AG09309 (cell line): Measurements from ENCODE around the gene TMEM263.
"Not testable (repeated sequence)": the region's sequence is repeated elsewhere in the genome, so short reads cannot be mapped to it uniquely, and the experiment has no call there.

Experiments
- DNase-seq: peaks from one replicate; pipeline ENCODE4 v3.0.0-alpha.2; 2010; ENCODE audit warnings: low read depth
- H3K4me3 ChIP-seq: 2 replicates; pipeline ENCODE4 v1.5.1; 2011; ENCODE audit warnings: mild to moderate bottlenecking, low read depth, low read length, moderate library complexity; ENCODE audit not compliant: control insufficient read depth
- TF ChIP-seq, protein P1 (sequence below): IDR thresholded peaks from 2 replicates; pipeline ENCODE4 v1.5.1; 2011; ENCODE audit warnings: mild to moderate bottlenecking, low read depth, low read length, inconsistent platforms; ENCODE audit not compliant: insufficient read depth, control insufficient read depth; ENCODE audit errors: missing control alignments

Gene TMEM263

DNA sequence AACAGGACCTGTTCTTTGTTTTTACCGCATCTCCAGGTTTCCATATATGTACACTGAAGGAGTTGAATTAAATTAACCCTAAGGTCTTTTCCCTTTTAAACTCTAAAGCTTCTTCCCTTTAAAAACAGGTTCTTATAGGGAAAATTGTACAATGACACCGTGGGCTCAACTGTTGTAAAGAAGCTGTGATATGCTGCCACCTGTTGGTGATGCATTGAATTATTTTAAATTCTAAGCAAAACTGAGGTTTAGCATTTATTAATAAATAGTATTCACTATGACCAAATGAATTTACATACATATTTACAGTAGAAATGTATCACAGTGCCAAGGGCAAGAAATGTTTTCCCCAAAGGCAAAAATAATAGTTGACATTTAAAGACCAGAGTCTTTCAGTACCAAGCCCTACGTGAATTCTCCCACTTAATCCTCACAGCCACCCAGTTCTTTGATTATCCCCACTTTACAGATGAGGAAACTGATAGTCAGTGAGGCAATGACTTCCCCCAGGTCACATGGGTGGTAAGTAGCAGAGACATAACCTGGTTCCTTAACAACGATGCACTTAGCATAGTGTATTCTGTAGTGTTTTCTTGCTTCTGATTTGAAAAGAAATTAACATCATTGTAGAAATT is 35.7 kb upstream of the TMEM263 start:
- DNase-seq: peak; percentile 16
- TF ChIP-seq, protein P1, sequence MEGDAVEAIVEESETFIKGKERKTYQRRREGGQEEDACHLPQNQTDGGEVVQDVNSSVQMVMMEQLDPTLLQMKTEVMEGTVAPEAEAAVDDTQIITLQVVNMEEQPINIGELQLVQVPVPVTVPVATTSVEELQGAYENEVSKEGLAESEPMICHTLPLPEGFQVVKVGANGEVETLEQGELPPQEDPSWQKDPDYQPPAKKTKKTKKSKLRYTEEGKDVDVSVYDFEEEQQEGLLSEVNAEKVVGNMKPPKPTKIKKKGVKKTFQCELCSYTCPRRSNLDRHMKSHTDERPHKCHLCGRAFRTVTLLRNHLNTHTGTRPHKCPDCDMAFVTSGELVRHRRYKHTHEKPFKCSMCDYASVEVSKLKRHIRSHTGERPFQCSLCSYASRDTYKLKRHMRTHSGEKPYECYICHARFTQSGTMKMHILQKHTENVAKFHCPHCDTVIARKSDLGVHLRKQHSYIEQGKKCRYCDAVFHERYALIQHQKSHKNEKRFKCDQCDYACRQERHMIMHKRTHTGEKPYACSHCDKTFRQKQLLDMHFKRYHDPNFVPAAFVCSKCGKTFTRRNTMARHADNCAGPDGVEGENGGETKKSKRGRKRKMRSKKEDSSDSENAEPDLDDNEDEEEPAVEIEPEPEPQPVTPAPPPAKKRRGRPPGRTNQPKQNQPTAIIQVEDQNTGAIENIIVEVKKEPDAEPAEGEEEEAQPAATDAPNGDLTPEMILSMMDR: peak; percentile 66
- no peak overlapping the region for H3K4me3 ChIP-seq

GRCh38 chr12:106921976-106922375 is 33.7 kb upstream of the TMEM263 start:
- not testable (repeated sequence) for DNase-seq, H3K4me3 ChIP-seq

DNA sequence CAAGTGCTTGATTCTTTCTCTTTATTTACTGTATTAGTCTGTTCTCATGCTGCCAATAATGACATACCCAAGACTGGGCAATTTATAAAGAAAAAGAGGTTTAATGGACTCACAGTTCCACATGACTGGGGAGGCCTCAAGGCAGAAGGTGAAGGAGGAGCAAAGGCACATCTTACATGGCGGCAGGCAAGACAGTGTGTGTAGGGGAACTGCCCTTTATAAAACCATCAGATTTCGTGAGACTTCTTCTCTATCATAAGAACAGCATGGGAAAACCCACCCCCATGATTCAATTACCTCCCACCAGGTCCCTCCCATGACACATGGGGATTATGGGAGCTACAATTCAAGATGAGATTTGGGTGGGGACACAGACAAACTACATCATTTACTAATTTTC is 32.1 kb upstream of the TMEM263 start:
- DNase-seq, H3K4me3 ChIP-seq: not testable (repeated sequence)

DNA sequence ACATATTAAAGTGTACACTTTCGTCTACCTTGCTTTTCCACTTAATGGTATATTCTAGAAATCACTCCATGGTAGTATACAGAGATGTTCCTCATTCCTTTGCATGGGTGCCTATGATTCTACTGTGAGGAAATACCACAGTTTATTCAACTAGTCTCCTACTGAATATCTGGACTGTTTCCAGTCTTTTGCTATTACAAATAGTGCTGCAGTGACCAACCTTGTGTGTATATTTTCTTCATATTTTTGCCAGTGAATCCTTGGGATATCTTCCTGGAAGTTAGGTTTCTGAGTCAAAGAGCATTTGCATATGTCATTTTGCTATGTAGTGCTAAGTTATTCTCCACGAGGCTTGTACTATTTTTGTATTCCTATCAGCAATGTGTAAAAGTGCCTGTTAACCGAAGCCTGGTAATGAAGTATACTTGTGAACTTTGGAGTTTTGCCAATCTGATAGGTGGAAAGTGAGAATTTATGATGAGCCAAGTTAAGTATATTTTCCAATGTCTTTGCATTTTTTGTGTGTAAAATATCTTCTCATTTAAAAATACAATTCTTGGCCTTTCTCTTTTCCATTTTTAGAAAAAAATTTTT is 31.3 kb upstream of the TMEM263 start:
- TF ChIP-seq, protein P1: no peak
- no peak for DNase-seq
- H3K4me3 ChIP-seq: no peak overlapping the region

DNA sequence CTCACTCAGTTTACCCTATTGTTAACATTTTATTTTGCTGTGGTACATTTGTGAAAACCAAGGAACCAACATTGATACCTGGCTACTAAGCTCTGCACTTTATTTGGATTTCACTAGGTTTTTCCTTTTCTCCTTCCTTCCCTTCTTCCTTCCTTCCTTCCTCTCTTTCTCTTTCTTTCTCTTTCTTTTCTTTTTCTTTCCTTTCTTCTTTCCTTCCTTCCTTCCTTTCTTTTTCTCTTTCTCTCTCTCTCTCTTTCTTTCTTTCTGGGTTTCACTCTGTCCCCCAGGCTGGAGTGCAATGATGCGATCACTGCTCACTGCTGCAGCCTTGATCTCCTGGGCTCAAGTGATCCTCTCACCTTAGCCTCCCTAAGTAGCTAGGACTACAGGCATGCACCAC is 29.1 kb upstream of the TMEM263 start:
- TF ChIP-seq, protein P1: no peak
- no peak overlapping the region for H3K4me3 ChIP-seq
- DNase-seq: no peak

DNA sequence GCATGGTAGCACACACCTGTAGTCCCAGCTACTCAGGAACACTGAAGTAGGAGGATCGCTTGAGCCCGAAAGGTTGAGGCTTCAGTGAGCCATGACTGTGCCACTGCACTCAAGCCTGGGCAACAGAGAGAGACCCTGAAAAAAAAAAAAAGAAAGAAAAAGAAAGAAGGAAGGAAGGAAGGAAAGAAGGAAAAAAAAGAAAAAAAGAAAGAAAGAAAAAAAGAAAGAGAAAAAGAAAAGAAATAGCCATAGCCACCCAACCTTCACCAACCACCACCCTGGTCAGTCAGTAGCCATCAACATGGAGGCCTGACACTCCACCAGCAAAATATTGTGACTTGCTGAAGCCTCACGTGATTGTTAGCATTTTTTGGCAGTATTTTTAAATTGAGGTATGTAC is 21.4 kb upstream of the TMEM263 start:
- TF ChIP-seq, protein P1: no peak
- H3K4me3 ChIP-seq: no peak overlapping the region

DNA sequence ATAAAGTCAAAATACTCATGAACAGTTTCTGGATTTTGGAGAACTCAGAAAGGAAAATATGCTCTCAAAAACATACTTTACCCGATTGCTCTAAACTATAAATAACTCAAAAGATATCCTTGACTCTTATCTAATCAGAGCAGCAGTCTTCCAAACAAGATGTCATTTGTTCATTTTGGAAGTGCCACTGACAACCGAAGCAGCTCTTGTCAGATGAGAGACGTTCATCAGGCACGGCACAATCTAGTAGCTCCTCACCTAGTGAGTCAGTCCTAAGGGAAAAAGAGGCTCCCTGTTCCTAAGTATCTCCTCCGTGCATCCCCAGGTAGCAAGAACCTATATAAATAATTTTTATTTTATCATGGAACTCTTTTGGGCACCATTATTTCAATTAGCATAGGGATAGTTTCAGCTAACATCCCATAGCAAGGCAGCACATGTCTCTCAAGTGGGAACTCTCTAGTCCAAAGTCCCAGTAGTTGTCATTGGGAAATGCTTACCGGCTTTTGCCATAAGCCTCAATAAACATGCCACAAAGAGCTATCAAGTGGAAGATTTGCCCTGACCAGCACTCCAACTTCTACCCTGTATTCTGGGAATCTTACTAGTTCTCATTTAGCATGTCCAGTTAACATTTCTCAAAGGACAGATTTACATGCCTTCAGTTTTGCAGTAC is 14.1 kb upstream of the TMEM263 start:
- TF ChIP-seq, protein P1: no peak
- no peak for DNase-seq
- no peak overlapping the region for H3K4me3 ChIP-seq

More for the DNA sequence above, 21.4 kb upstream of the TMEM263 start:
- no peak for DNase-seq
